ENCODE results near the gene CEP85.

Gene CEP85

DNA sequence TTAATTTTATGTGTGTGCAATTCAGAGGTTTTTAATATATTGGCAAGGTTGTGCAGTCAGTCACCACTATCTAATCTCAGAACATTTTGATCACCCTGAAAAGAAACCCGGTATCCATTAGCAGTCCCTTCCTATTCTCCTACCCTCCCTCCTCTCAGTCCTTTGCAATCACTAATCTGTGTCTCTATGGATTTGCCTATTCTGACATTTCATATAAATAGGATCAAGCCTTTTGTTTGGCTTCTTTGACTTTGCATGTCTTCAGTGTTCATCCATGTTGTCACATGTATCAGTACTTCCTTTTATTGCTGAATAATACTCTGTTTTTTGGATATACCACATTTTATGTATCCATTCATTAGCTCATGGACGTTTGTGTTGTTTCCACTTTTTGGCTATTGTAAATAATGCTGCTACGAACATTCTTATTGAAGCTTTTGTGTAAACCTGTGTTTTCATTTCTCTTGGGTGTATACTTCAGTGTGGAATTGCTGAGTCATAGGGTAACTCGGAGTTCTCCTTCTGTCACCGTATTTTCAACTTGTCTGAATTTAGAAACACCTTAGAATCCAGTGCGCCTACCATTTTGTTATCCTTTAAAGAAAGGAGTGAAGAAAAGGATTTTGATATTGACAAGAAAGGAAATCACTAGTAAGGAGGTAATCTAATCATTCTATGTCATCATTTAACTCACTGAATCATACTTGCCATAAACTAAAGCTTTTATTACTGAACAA lies 3.4 kb downstream of the CEP85 start:
- no peak overlapping the region for H3K4me3 ChIP-seq (ENCODE audit: low read length)
- peak; percentile 55 for DNase-seq (ENCODE audit: low read depth)
- no peak for TF ChIP-seq CTCF (IDR thresholded peaks at IDR 0.05; ENCODE audit: insufficient read depth, low read depth, low read length, missing control alignments)

- no peak for TF ChIP-seq CTCF (IDR thresholded peaks at IDR 0.05; ENCODE audit: insufficient read depth, low read depth, low read length, missing control alignments)
- no peak overlapping the region for H3K4me3 ChIP-seq (ENCODE audit: low read length)
- no peak for DNase-seq (ENCODE audit: low read depth)
Observed at GRCh38 chr1:26239936-26240335, 5.9 kb downstream of the CEP85 start.

GRCh38 chr1:26252718-26253117 lies 18.7 kb downstream of the CEP85 start:
- H3K4me3 ChIP-seq (ENCODE audit: low read length) = no peak overlapping the region
- no peak for DNase-seq (ENCODE audit: low read depth)

GRCh38 chr1:26254404-26254803 lies 20.4 kb downstream of the CEP85 start:
- no peak for TF ChIP-seq CTCF (IDR thresholded peaks at IDR 0.05; ENCODE audit: insufficient read depth, low read depth, low read length, missing control alignments)
- DNase-seq (ENCODE audit: low read depth) = no peak

More at GRCh38 chr1:26252718-26253117, 18.7 kb downstream of the CEP85 start:
- TF ChIP-seq CTCF (IDR thresholded peaks at IDR 0.05; ENCODE audit: insufficient read depth, low read depth, low read length, missing control alignments) = no peak

DNA sequence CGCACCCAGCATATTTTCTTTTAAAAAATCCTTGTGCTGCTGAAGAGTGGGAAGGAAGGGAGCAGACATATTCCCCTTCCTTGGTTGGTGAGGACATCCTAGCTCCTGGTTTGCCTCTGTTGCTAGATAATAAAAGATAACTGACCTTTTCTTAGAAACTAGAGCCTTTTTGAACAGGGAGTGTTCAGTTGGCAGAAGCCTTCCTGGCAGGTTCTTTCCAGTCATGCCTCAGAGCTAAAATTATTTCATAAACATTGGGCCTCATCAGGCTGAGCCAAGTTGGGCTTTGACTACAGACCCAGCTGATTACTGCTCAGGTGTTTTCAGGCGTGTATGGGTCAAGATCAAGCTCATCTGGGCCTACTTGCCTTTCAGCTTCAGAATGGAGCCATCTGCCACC lies 23.2 kb downstream of the CEP85 start:
- no peak for DNase-seq (ENCODE audit: low read depth)
- TF ChIP-seq CTCF (IDR thresholded peaks at IDR 0.05; ENCODE audit: insufficient read depth, low read depth, low read length, missing control alignments) = no peak
- no peak overlapping the region for H3K4me3 ChIP-seq (ENCODE audit: low read length)

More at GRCh38 chr1:26254404-26254803, 20.4 kb downstream of the CEP85 start:
- H3K4me3 ChIP-seq (ENCODE audit: low read length) = no peak overlapping the region

GRCh38 chr1:26259005-26259404 lies 25.0 kb downstream of the CEP85 start:
- no peak overlapping the region for H3K4me3 ChIP-seq (ENCODE audit: low read length)
- no peak for TF ChIP-seq CTCF (IDR thresholded peaks at IDR 0.05; ENCODE audit: insufficient read depth, low read depth, low read length, missing control alignments)
- no peak for DNase-seq (ENCODE audit: low read depth)

DNA sequence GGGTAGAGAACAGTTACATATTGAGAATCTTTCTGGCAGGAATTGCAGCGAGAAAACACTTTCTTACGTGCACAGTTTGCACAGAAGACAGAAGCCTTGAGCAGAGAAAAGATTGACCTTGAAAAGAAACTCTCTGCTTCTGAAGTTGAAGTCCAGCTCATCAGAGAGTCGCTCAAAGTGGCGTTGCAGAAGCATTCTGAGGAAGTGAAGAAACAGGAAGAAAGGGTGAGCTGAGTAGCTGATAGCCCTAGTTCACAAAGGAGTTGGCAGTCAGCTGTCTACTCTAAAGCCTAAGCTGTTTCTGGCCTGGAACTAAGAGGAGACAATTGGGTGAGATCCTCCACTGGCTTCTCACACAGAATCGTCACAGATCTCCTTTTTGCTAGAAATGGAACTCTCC lies 25.6 kb downstream of the CEP85 start:
- DNase-seq (ENCODE audit: low read depth) = no peak
- no peak overlapping the region for H3K4me3 ChIP-seq (ENCODE audit: low read length)

More for the DNA sequence above, 25.6 kb downstream of the CEP85 start:
- no peak for TF ChIP-seq CTCF (IDR thresholded peaks at IDR 0.05; ENCODE audit: insufficient read depth, low read depth, low read length, missing control alignments)
